Omental fat pad (tissue), 4 donors: ENCODE data around the gene PRR33. TPM values are rescaled to one million over a fixed set of nuclear protein-coding genes. Genes with fewer than 3 reads are reported as not detected.

Source experiments
- ATAC-seq: fragments of 150-250 bp; one replicate; pipeline ENCODE4 v1.9.1; 2016; ENCODE audit warnings: mild to moderate bottlenecking, moderate library complexity; ENCODE audit not compliant: low FRiP score
- DNase-seq: peaks from one replicate; pipeline ENCODE4 v3.0.0-alpha.2; 2019; ENCODE audit warnings: low spot score
- CTCF ChIP-seq, 3 donors: fragments of 450-650 bp; IDR thresholded peaks; one replicate each; pipeline ENCODE4 v1.5.1; 2016 to 2017; ENCODE audit warnings: antibody characterized with exemption in 3 of 3, mild to moderate bottlenecking in 3 of 3, moderate library complexity in 2 of 3
- total RNA-seq, 4 donors: library from RNA; depleted of rRNA; stranded (reverse); fragments of >200 nt; gene quantifications; one replicate each; pipeline ENCODE4 v1.1.0, GENCODE V29; 2016

PRR33 gene
- total RNA-seq, 4 donors from 2014 or later = not detected

GRCh38 chr11:1845561-1846452 is 45.9 kb downstream of the PRR33 start:
- no peak for DNase-seq
- no peak for TF ChIP-seq CTCF (IDR thresholded peaks at IDR 0.05)
- ATAC-seq = no peak

GRCh38 chr11:1845095-1845429 is 46.6 kb downstream of the PRR33 start:
- DNase-seq = no peak
- TF ChIP-seq CTCF (IDR thresholded peaks at IDR 0.05) = no peak
- ATAC-seq = no peak

- no peak for ATAC-seq
- TF ChIP-seq CTCF (IDR thresholded peaks at IDR 0.05) = no peak
- no peak for DNase-seq
Observed at GRCh38 chr11:1844221-1845094, 47.2 kb downstream of the PRR33 start.

GRCh38 chr11:1843796-1844195 is 47.9 kb downstream of the PRR33 start:
- no peak for DNase-seq
- no peak for ATAC-seq
- TF ChIP-seq CTCF (IDR thresholded peaks at IDR 0.05) = no peak

GRCh38 chr11:1843098-1843473 is 48.6 kb downstream of the PRR33 start:
- ATAC-seq = no peak
- no peak for DNase-seq
- TF ChIP-seq CTCF (IDR thresholded peaks at IDR 0.05) = no peak

- ATAC-seq (no peak), DNase-seq (no peak)
- TF ChIP-seq CTCF (IDR thresholded peaks at IDR 0.05) = no peak
Observed at GRCh38 chr11:1842149-1843097, 49.3 kb downstream of the PRR33 start.
